Right lobe of liver (tissue), 4 donors: Measurements from ENCODE around the gene MTFMT.

Experiments
- CTCF ChIP-seq, 4 donors: fragments of 200-600 bp in 3 of 4; fragments of 450-650 bp in 1 of 4; IDR thresholded peaks; one replicate each; pipeline versions ENCODE4 v1.5.1 to v1.8.0; 2016 to 2022; ENCODE audit warnings: antibody characterized with exemption in 4 of 4, mild to moderate bottlenecking in 2 of 4
- POLR2A ChIP-seq: fragments of 450-650 bp; IDR thresholded peaks from one replicate; pipeline ENCODE4 v1.6.1; 2017; ENCODE audit warnings: antibody characterized with exemption, mild to moderate bottlenecking
- donor health status: DM: no; HTN: no; CAD: no.
- donor health status: DM: no; HTN: no; CAD: no.
- donor health status: DM: no; HTN: yes; CAD: no.

- TF ChIP-seq POLR2A (no peak), CTCF (IDR thresholded peaks at IDR 0.05) (no peak)
Observed at GRCh38 chr15:64975390-64975789, 54.0 kb downstream of the MTFMT start.
